HG03196 (cell line): ENCODE data around the gene MKX.

Experiments used
- ATAC-seq: cut with Tn5 transposase; IDR thresholded peaks from one replicate; pipeline ENCODE4 v1.9.1; 2021; ENCODE audit not compliant: unreplicated experiment

Gene MKX

DNA sequence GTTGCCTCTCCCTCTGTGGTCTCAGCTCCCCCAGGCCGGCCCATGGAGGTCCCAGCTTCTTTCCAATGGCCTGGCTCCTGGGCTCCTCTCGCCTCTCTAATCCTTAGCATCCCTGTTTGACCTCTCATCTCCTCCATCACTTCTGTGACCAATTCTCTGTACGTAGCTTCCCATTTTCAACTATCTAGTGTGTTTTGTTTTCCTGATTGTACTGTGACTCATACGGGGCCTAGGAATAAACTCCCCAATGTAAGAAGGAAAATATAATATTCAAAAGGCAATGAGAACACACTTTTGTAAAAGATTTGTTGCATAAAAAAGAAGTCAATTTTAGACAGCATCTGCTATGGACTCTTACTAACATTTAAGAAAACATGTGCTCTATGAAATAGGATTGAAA is 90.3 kb downstream of the MKX start:
- ATAC-seq = no peak

DNA sequence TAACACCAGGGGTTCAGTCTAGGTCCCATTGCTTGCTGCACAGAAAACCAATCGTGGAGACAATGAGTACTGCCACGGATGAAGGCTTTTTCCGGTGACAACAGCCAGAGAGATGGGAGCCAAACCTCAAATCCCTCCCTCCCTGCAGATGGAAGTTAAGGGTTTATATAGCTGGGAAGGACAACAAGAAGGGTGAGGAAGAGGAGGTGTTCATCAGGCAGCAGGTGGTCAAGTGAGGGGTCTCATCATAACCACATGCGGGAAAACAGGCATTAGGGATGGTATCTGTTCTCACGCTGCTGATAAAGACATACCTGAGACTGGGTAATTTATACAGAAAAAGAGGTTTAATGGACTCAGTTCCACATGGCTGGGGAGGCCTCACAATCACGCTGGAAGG is 91.3 kb downstream of the MKX start:
- no peak for ATAC-seq

DNA sequence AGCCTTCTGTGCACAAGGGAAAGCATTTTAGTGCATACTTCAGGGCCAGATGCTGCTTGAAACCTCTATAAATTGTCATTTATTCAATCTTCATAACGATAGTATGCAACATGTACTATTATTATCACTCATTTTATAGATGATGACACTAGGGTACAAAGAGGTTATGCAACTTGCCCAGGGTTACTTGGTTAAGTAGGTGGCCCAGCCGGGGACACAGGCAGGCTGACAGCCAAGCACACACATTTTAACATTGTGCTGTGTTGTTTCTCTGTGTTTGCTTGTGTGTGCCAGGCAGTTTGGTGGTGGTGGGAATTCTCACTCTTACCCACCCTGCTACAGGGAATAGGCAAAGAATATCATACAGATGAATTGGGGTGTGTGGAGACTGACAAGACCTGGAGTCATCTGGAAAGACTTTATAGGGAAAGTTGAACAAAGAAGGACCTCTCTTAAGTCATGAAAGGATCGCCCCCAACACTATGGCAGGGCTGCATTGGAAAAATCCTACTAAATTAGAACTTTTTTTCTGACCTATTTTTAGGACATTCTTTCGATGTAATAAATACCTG is 98.9 kb downstream of the MKX start:
- no peak for ATAC-seq

DNA sequence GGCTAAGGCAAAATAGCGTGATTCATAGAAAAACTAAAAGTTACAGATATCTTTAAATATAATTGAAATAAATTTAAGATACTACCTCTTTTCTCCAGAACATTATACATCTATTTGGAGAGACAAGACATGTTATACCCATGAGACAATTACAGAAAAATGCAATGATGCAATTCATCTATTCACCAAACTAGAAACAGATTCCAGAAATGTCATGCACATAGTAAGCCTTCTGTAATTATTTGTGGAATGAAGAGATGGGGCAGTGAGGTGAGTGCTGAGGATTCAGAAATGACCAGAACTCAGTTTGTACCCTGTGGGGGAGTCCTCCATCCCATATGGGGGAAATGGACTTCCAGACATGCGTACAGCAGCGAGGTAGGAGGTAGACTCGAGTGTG is 99.4 kb downstream of the MKX start:
- ATAC-seq = no peak

DNA sequence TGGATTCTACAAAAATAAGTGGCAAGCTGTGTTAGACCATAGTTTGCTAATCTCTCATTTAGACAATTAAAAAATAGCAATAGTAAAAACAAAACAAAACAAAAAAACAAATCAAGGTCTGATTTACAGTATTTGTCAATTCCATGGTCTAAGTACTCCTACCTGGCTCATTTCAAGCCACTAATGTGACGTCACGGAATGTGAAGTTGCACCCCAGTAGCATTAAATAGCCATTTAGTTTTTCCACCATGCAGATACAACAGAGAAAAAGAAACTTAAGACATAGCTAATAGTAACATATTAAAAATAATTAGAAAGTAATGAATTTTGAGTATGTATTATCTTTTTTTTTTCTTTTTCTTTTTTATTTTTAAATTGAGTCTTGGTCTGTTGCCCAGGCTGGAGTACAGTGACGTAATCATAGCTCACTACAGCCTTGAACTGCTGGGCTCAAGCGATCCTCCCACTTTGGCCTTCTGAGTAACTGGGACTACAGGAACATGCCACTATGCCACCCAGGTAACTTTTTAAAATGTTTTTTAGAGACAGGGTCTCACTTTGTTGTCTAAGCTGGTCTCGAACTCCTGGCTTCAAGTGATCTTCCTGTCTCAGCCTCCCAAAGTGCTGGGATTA is 101.2 kb downstream of the MKX start:
- no peak for ATAC-seq

DNA sequence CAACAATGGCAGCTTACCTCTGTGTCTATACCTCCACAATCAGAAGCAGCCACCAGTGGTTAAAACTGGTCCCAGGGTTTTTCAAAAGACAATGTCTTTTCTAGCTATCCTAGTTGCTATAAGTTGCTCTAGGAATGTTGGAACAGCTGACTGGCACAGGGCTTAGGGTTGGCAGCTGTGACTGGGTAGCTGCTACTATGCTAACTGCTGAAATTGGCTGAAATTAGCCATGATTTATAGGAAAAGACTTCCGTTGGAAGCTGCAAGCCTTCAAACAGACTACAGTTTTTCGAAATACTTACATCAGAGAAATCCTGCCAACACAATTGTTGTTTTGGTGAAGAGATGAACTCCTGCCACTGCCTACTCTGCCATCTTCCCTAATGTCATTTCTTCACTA is 102.3 kb downstream of the MKX start:
- no peak for ATAC-seq

DNA sequence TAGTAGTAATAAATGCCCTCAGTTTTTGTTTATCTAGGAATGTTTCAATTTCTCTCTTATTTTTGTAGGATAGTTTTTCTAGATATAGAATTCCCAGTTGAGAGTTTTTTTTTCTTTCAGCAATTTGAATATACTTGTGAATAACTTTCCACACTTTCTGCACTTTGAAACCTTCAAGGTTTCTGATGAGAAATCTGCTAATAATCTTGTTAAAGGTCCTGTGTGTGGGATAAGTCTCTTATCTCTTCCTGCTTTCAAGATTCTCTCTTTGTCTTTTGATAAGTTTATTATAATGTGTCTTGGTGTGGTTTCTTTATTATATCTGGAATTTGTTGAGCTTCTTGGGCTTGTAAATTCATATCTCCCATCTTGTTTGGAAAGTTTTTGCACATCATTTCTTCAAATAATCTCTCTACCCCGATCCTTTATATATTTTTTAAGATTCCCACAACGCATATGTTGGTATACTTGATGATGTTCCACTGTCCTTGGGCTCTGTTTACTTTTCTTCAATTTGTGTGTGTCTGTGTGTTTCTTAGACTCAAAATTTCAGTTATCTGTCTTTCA is 103.5 kb downstream of the MKX start:
- no peak for ATAC-seq

DNA sequence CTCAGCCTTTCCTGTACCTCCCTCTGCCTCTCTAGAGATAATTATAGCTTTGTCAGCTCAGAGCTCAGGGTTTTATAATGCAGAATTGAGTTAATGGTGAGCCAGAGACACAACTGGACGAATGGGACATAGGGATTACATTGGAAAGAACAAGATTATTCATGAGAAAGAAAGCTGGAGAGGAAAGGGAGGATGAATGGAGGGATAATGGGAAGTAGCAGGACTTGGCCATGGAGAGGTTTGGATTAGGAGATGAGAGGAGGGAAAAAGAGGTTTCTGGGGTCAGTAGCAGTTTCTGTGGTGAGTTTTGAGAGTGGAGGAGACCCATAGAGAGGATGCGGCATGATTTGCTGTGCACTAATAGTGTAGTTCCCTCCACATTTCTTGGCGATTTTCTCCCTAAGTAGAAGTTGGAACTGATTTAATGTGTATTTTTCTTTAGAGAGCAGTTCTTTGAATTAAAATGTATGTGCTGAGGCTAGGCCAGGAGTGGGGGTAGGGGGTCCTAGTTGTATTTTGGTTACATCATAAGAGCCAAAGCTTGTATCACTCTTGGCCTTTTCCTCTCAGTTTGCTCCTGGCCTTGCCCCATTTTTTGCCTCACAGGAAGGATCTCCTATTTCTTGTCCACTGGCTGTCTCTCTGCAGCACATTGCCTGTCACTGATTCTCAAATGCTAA is 107.4 kb downstream of the MKX start:
- ATAC-seq = no peak

DNA sequence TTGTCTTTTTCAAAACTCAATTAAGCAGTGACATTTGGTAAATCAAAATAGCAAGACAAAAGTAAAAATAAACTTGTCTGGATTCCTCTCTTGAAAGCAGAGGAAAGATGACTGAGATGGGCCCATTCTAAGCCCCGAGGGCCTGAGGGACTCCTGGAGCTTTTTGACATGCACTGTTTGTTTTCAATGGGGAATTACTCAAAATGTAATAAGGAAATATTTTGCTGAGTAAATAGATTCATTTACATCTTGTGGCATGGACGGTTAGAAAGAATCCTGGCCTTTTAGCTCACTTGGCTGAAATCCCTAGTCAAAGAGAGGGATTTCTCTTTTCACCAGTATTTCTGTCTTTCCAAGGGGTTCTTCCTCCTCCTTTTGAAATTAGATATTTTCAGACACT is 108.0 kb downstream of the MKX start:
- ATAC-seq = no peak

DNA sequence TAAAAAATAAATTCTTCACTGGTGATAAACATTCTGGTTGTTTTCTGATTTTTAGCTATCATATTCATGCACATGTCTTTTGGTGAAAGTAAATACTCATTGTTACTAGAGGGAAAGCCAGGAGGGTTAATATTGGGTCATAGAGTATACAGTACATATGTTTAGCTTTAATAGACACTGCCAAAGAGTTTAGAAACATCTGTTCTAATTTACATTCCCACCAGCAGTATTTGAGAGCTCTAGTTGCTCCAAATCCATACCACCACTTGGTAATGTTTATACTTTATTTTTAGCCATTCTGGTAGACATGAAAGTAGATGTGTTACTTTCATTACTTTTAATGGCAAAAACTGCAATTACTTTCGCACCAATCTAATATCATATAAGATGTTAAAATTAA is 108.8 kb downstream of the MKX start:
- ATAC-seq = no peak

DNA sequence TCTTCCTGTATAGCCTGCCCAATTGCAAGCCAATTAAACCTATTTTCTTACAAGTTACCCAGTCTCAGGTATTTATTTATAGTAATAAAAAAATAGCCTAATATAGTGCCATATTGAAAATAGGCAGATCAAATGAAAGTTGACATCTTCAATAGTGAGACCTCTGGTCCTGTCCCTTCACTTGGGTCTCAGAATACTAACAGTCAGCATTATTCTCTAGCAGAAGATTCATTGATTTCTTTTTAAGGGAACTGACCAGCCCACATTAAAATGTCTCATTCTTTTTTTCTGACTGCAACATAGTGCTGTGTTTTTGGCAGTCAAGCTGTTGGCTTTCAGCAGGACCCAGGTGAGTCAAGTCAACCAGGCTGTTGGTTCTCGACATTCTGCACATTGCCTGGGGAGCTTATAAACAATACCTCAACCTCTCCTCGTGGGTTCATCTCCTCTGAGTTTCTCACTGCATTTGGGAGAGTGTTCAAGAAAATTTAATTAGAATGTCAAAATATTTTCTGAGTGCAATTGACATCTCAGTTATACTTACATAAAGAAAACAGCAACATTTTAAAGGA is 109.8 kb downstream of the MKX start:
- no peak for ATAC-seq

DNA sequence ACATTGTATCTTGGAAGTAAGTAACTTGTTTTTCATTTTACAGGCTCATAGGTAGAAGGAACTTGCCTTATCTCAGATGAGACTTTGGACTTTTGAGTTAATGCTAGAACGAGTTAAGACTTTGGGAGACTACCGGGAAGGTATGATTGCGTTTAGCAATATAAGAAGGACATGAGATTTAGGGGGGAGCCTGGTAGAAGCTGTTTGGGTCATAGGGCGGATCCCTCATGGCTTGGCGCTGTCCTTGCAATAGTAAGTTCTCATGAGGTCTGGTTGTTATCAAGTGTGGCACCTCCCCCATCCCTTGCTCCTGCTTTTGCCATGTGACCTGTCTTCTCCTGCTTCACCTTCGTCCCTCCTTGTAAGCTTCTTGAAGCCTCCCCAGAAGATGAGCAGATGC is 110.3 kb downstream of the MKX start:
- ATAC-seq = no peak

DNA sequence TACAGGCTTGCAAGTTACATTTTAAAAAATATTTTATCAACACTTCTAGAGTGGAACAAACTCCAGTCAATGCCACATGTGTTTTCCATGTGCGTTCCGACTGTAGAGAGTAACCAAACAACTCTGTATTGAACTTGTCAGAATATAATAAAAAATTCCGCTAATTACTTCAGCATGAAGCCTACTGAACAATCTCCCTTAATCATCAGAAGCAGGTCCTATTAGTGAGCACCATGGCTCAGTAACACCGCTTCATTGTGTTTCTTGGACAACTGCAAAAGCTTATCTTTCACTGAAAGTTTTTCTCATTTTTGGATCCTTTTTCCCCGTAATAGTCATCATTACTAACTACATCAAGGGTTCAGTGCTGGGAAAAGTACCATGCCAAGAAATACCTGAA is 117.0 kb downstream of the MKX start:
- ATAC-seq = no peak

DNA sequence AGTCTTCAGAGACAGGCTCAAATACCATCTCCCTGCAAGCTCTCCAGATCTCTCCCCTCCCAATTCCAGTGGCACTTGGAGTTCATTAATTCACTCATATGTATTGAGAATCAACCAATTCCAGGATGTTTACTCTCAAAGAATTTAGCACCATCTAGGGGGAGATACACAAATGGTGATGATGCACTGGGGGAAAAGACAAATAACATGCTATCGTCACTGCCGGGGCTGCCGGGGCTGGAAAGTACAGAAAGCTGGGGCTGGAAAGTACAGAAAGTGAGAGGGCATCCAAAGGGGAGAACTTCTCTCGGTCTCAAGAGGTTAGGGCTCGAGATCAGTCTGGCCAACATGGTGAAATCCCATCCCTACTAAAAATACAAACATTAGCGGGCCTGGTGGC is 118.7 kb downstream of the MKX start:
- ATAC-seq = no peak

DNA sequence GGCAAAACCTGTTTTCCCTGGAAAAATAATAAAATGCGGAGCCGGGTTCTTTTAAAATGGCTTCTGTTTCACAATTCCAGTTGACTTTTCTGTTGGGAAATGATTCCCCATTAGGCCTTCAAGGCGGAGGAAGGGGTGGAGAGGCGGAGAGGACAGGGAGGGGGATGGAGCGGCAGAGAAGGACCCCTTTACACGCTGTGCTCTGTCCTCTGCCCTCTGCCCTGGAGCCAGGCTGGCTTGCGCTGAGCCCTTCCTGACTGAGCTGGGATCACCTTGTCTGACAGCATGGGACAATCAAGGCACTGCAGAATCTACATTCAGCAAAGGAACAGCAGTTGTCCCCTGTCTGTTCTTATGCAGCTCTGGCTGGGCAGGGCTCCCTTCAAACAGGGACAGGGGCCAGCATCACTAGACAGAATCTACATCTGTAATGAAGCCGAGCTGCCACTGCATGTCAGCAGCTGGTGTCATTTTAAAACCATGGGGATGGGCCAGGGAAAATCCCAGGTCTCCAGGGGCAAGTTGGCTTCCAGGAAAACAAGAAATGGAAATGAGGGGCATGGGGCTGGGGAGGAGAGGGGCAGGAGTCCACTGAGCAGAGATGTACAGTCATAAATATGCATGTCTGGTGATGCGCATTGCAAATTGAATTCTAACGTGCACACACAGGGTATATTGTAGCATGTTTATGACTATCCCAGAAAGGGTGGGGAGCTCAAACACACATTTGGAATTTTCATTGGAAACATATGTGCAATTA is 120.0 kb downstream of the MKX start:
- no peak for ATAC-seq

DNA sequence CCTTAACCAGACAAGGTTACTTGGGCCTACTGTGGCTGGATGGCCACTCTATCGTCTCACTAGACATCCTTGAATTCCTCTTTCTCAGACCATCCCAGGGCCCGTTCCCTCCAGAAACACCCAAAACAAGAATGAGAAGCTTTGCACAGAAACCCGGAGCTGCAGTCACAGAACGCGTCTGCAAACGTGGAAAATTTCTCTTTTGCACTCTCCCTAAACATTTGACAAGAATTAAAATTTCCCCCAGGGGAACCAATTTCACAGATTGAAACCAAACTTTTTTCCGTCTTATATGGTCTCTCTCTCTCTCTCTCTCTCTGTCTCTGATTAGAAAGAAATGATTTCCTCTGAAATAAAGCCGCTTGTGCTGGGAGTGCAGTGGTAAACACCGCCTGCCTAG is 120.7 kb downstream of the MKX start:
- ATAC-seq = no peak
